ENCODE results near the gene SLC9A9. TPM values are rescaled to one million over a fixed set of nuclear protein-coding genes. Genes with fewer than 3 reads are reported as not detected.

The SLC9A9 gene
- total RNA-seq, 2 experiments from 2014 or later = 12.2 TPM

DNA sequence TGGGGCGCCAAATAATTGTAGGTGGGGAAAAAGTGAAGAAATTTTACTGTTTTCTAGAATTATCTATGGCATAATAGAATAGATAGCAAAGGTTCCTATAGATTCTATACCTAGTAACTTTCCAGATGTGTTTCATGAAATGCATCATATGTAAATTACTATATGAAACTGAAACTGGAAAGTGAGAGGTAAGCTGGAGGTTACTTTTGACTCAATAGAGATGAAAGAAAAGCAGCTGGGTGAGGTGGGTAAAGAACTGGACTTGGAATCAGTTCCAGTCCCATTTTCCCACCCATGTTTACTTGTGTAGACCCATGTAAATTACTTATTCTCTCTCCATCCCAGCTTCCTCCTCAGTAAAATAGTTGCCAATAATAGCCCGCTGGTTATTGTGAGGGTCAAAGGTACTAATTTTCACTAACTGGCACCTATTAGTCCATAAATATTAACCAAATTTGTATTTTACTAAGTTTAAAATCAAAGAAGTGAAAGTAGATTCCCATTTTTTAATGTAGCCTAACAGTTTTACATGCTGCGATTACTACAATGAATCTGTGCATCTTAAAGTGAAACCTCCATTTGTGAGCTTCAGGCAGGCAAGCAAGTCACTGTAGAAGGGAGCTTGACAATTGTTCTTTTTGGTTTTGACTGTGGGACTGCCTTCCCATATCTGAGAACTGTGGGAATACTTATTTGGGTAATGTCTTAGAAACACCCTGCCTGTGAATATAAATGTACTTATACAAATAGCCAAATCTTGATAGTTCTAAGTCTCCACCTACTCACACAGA, 312.1 kb downstream of the SLC9A9 start:
- Histone ChIP-seq H3K9me3 (ENCODE audit: control insufficient read depth in 1 of 2, insufficient read depth in 1 of 2, low read length in 2 of 2) (no peaks in the 10 kb centered on the region), H3K27ac (ENCODE audit: low read depth in 1 of 2, low read length in 2 of 2) (no peak overlapping the region), H3K27me3 (ENCODE audit: control insufficient read depth in 1 of 2, insufficient read depth in 2 of 2, low read length in 2 of 2) (no peaks in the 10 kb centered on the region), H3K36me3 (ENCODE audit: insufficient read depth, low read length) (no peaks in the 10 kb centered on the region), H3K4me3 (ENCODE audit: low read length) (no peak overlapping the region), H3K4me1 (ENCODE audit: insufficient read depth, low read length) (no peaks in the 10 kb centered on the region)
- no peak overlapping the region for H3K27ac Mint-ChIP-seq
- H3K4me1 Mint-ChIP-seq (ENCODE audit: low read depth) = no peaks in the 10 kb centered on the region
- peak in 1 of 14 experiments; percentile 9 for DNase-seq
- ChIA-PET POLR2A (no interaction called here), CTCF (no interaction called here)
- TF ChIP-seq, protein P1, sequence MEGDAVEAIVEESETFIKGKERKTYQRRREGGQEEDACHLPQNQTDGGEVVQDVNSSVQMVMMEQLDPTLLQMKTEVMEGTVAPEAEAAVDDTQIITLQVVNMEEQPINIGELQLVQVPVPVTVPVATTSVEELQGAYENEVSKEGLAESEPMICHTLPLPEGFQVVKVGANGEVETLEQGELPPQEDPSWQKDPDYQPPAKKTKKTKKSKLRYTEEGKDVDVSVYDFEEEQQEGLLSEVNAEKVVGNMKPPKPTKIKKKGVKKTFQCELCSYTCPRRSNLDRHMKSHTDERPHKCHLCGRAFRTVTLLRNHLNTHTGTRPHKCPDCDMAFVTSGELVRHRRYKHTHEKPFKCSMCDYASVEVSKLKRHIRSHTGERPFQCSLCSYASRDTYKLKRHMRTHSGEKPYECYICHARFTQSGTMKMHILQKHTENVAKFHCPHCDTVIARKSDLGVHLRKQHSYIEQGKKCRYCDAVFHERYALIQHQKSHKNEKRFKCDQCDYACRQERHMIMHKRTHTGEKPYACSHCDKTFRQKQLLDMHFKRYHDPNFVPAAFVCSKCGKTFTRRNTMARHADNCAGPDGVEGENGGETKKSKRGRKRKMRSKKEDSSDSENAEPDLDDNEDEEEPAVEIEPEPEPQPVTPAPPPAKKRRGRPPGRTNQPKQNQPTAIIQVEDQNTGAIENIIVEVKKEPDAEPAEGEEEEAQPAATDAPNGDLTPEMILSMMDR (IDR thresholded peaks at IDR 0.05) = no peak
- H3K36me3 Mint-ChIP-seq (ENCODE audit: low read depth) = no peaks in the 10 kb centered on the region
- H3K9me3 Mint-ChIP-seq = no peaks in the 10 kb centered on the region
- H3K27me3 Mint-ChIP-seq = no peaks in the 10 kb centered on the region
- intact Hi-C loops (cut with DNase I, micrococcal nuclease) = no loop called here
- no peak overlapping the region for H3K4me3 Mint-ChIP-seq
- ATAC-seq (ENCODE audit: poor library complexity) = no peak

- no peaks in the 10 kb centered on the region for H3K4me1 ChIP-seq (ENCODE audit: insufficient read depth, low read length)
- POLR2A ChIA-PET = no interaction called here
- TF ChIP-seq, protein P1 (IDR thresholded peaks at IDR 0.05) = no peak
- H3K4me3 ChIP-seq (ENCODE audit: low read length) = no peak overlapping the region
- no peaks in the 10 kb centered on the region for H3K36me3 Mint-ChIP-seq (ENCODE audit: low read depth)
- intact Hi-C loops (cut with DNase I, micrococcal nuclease) = no loop called here
- no peaks in the 10 kb centered on the region for H3K27me3 Mint-ChIP-seq
- H3K4me1 Mint-ChIP-seq (ENCODE audit: low read depth) = peaks cover 14% of the 10 kb centered on the region
- no peaks in the 10 kb centered on the region for H3K9me3 Mint-ChIP-seq
- CTCF ChIA-PET = no interaction called here
- no peaks in the 10 kb centered on the region for H3K9me3 ChIP-seq (ENCODE audit: control insufficient read depth in 1 of 2, insufficient read depth in 1 of 2, low read length in 2 of 2)
- no peak overlapping the region for H3K4me3 Mint-ChIP-seq
- DNase-seq = no peak
- no peak overlapping the region for H3K27ac Mint-ChIP-seq
- no peak for ATAC-seq (ENCODE audit: poor library complexity)
- H3K27me3 ChIP-seq (ENCODE audit: control insufficient read depth in 1 of 2, insufficient read depth in 2 of 2, low read length in 2 of 2) = no peaks in the 10 kb centered on the region
- no peak overlapping the region for H3K27ac ChIP-seq (ENCODE audit: low read depth in 1 of 2, low read length in 2 of 2)
- no peaks in the 10 kb centered on the region for H3K36me3 ChIP-seq (ENCODE audit: insufficient read depth, low read length)
Measured at GRCh38 chr3:143533391-143533790, 314.9 kb downstream of the SLC9A9 start.

DNA sequence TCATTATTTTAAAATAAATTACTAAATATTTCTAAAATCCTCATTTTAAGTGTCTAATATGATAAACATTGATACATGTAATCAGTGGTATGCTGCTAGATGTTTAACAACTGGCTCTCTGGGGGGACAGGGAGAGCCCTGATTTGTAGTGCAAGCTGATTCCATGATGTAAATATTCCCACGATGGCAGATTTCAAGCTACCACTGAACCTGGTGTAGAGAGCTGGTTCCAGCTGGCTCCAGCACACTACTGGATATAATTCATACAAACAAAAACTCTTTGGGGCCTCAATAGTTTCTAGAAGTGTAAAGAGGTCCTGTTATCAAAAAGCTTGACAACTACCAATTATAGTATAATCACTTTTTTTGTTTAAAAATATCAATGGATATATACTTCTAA, 316.2 kb downstream of the SLC9A9 start:
- Histone ChIP-seq H3K27me3 (ENCODE audit: control insufficient read depth in 1 of 2, insufficient read depth in 2 of 2, low read length in 2 of 2) (no peaks in the 10 kb centered on the region), H3K36me3 (ENCODE audit: insufficient read depth, low read length) (no peaks in the 10 kb centered on the region), H3K4me3 (ENCODE audit: low read length) (no peak overlapping the region), H3K4me1 (ENCODE audit: insufficient read depth, low read length) (no peaks in the 10 kb centered on the region), H3K27ac (ENCODE audit: low read depth in 1 of 2, low read length in 2 of 2) (no peak overlapping the region), H3K9me3 (ENCODE audit: control insufficient read depth in 1 of 2, insufficient read depth in 1 of 2, low read length in 2 of 2) (no peaks in the 10 kb centered on the region)
- POLR2A ChIA-PET = no interaction called here
- intact Hi-C loops (cut with DNase I, micrococcal nuclease) = no loop called here
- CTCF ChIA-PET = no interaction called here
- Mint-ChIP-seq H3K4me3 (no peak overlapping the region), H3K9me3 (no peaks in the 10 kb centered on the region), H3K4me1 (ENCODE audit: low read depth) (peaks cover 14% of the 10 kb centered on the region), H3K27me3 (no peaks in the 10 kb centered on the region), H3K27ac (no peak overlapping the region), H3K36me3 (ENCODE audit: low read depth) (no peaks in the 10 kb centered on the region)
- TF ChIP-seq, protein P1 (IDR thresholded peaks at IDR 0.05) = no peak
- no peak for ATAC-seq (ENCODE audit: poor library complexity)
- no peak for DNase-seq

Data from CD4-positive, alpha-beta T cell (primary cell).